GM20431 (cell line): ENCODE measurements around the gene GRK5.
"Not testable (repeated sequence)": the region's sequence is repeated elsewhere in the genome, so short reads cannot be mapped to it uniquely, and the experiment has no call there.

Experiments used
- in situ Hi-C: fragments of 300-500 bp; cut with MseI, MboI; formaldehyde crosslinking; loops from one replicate; pipeline ENCODE4 v1.15.0; 2020; ENCODE audit warnings: low sequenced_read_pairs; ENCODE audit not compliant: unreplicated experiment

Gene GRK5

GRCh38 chr10:119217401-119217800 is 10.0 kb downstream of the GRK5 start:
- in situ Hi-C loops = no loop called here

DNA sequence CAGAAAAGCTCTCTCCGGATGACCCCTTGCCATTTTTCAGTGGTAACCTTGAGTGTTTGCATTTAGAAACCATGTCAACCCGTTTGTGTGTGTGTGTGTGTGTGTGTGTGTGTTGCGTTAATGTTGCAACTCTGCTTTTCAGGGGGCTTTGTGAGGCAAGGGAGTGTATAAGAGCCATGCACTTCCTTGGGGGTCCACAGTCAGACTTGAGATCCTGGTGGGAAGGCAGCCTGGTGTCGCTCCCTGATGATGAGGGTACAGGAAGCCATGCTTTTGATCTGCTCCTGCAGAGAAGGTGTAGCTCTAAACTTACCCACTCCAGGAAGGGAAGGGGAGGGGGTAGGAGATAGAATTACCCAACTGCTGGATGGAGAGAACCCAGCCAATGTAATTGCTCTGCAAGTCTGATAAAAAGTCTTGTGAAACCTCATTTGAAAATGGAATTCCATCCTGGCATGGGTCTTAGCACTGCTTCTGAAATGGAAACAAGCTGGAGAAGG is 10.7 kb downstream of the GRK5 start:
- in situ Hi-C loops = no loop called here

GRCh38 chr10:119219871-119220270 is 12.5 kb downstream of the GRK5 start:
- in situ Hi-C loops = no loop called here

DNA sequence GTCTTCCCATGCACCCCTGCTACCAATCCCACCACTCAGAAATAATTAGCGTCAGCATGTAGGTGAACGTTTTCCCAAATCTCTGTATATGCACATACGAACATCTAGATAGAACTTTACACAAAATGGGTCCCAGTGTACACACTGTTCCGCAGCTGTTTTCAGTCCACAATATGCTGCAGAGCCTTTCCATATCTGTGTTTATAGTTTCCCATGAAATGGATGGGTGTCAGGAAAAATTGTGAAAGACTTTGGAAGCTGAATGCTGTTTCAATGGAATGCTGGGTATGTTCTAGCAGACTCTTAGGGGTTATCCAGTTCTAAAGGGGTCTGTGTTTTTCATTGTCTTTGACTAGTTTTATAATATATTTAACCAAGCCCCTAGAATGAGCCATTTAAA is 13.8 kb downstream of the GRK5 start:
- in situ Hi-C loops = no loop called here

- in situ Hi-C loops = no loop called here
Measured at GRCh38 chr10:119221666-119222065, 14.3 kb downstream of the GRK5 start.

GRCh38 chr10:119222537-119222936 is 15.2 kb downstream of the GRK5 start:
- in situ Hi-C loops = no loop called here

GRCh38 chr10:119222966-119223386 is 15.6 kb downstream of the GRK5 start:
- in situ Hi-C loops = no loop called here

- in situ Hi-C loops = no loop called here
Measured at GRCh38 chr10:119225083-119225658, 17.8 kb downstream of the GRK5 start.

DNA sequence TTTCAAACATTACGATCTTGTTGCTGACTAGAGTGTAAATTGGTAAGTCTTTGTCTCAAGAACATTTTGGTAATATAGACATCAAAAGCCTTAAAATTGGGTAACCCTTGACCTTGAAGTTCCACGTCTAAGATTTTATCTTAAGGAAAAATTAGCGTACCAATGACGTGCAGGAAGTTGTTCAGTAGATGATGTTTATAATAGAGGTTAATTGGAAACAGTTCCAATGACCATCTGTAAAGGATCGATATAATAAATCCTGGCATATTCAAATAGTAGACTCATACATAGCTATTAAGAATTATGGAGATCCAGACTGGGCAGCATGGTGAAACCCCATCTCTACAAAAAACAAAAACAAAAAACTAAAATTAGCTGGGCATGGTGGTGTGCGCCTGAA is 20.5 kb downstream of the GRK5 start:
- in situ Hi-C loops = no loop called here

DNA sequence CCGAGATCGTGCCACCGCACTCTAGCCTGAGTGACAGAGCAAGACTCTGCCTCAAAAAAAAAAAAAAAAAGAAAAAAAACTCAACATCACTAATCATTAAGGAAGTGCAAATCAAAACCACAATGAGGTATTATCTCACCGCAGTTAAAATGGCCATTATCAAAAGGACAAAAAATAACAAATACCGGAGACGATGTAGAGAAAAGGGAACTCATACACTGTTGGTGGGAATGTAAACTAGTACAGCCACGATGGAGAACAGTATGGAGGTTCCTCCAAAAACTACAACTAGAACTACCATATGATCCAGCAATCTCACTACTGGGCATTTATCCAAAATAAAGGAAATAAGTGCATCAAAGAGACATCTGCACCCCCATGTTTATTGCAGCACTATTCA is 24.3 kb downstream of the GRK5 start:
- in situ Hi-C loops = no loop called here

DNA sequence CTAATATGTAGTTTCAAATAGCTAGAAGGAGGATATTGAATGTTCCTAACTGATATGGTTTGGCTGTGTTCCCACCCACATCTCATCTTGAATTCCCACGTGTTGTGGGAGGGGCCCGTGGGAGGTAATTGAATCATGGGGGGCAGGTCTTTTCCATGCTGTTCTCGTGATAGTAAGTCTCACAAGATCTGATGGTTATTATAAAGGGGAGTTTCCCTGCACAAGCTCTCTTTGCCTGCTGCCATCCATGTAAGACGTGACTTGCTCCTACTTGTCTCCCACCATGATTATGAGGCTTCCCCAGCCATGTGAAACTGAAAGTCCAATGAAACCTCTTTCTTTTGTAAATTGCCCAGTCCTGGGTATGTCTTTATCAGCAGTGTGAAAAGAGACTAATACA is 25.1 kb downstream of the GRK5 start:
- in situ Hi-C loops = not testable (repeated sequence)

DNA sequence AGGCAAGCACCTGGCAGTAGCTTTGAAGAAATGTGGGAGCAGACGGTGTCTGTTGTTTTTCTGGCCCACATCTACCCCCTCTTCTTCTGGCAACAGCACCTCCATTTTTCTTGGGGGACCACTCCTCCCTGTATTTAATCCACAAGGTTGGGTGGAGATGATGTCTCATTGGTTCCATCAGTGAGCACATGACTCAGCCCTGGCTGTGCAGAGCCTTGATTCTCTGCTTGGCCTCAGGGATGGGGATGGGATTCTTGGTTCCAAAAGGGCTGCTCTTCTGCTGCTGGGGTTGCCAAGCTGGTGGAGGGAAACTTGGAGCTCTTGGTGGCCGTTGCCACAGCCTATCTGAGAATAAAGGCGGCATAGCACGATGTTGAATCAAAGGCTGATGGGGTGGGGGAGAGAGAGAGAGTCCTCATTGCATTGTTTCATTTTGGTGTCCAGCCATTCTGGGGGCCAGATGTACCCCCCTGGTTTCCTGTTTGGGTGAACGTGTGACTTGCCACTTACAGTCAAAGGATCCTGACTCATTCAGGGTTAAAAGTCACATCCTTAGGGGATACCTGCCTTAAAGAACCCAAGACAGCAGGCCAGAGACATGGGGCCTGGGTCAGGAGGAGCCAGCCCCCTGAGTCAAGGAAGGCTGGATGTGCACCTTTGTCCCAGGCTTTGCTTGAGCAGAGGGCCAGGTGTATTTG is 25.9 kb downstream of the GRK5 start:
- in situ Hi-C loops = no loop called here

DNA sequence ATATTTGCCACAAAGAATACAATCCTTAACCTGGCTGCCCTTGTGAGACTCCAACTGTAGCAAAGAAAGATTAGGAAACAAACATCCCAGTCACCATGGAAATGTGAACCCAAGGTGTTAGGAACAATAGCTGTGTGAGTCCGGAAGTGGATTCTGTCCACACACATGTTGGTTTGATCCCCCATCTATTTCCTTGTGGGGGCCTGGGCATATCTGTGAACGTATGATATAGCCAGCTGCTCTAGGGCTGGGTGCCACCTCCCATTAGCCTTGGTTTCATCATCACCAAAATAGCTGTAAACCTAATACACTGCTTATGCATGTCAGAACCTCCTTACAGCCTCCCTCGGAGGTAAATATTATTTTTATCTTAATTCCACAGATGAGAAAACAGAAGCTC is 26.4 kb downstream of the GRK5 start:
- in situ Hi-C loops = no loop called here

GRCh38 chr10:119235356-119235755 is 28.0 kb downstream of the GRK5 start:
- in situ Hi-C loops = no loop called here

DNA sequence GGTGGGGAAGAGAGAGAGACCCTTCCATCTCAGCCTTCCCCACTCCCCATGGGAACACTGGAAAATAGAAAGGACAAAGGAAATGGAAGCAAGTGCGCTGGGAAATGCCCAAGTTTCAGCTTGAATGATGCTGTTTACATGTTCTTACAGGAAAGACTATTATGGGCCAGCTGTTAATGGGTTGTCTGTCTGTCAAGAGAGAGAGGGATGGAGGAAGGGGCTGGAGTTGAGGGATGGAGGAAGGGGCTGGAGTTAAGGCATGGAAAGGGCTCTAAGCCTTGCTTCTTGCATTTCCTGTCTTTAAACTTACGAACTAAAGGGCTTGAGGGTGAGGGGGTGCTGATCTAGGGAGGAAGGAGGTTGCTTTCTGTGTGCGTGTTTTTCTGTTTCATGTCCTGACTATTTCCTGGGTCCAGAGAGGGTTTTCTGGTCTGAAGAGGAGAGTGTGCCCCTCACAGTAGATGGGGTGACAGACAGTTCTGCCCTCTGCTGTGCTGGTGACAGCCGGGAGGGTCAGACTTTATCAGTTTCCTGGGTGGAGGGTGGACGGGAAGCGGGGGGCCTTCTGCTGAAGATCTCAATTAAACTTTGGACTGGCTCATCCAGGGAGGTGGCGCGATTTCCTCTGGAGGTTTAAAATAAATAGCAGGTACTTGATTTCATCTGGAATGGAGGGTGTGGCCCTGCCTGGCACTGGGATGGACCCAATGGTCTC is 30.5 kb downstream of the GRK5 start:
- in situ Hi-C loops = no loop called here

DNA sequence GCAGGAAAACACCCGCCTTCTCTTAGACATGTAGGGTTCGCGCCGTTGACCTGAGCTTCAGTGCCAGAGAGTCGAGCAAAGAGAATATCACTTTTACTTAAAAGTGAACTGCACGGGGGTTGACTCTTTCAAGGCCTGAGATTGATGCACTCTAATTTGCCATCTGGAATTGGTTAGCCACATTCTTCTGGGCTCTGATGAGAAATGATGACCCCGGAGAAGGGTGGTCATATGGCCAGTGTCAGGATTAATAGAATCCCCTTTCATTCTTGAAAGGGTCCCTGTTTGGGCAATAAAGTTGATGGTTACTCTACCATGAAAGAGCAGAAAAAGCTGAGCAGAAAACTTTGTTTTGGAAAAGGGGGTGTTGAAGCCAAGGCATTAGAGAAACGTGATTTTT is 31.2 kb downstream of the GRK5 start:
- in situ Hi-C loops = no loop called here

DNA sequence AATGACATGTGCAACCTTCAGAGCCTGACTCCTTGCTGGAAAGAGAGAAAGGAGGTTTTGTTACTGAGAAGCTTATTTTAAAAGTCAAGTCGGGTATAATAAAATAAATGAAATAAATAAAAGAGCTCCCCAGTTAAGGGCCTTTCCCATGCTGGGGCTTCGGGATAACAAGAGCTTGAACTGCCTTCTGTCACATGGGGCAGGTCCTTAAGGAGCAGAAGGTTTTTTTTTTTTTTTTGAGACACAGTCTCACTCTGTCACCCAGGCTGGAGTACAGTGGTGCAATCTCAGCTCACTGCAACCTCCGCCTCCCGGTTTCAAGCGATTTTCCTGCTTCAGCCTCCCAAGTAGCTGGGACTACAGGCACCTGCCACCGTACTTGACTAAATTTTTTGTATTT is 31.6 kb downstream of the GRK5 start:
- in situ Hi-C loops = not testable (repeated sequence)

GRCh38 chr10:119239630-119240029 is 32.3 kb downstream of the GRK5 start:
- in situ Hi-C loops = not testable (repeated sequence)

DNA sequence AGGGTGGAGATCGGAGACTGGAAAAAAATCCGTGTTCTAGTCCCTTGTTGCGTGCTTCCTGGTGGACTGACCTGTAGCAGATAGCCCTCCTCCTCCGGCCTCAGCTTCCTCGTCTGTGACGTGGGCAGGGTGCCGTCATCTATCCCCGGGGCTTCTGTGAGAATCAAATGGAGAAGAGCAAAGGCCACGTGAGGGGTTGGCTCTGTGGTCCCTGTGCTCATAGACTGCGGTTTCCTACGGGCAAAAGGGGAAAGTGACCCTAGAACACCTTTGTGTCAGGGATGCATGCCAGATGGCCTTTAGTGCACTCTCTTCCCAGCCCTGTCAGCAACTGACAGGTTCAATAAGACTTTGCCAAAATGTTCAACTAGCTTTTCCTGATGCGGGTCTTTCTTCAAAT is 33.7 kb downstream of the GRK5 start:
- in situ Hi-C loops = no loop called here

GRCh38 chr10:119242186-119242585 is 34.8 kb downstream of the GRK5 start:
- in situ Hi-C loops = no loop called here

DNA sequence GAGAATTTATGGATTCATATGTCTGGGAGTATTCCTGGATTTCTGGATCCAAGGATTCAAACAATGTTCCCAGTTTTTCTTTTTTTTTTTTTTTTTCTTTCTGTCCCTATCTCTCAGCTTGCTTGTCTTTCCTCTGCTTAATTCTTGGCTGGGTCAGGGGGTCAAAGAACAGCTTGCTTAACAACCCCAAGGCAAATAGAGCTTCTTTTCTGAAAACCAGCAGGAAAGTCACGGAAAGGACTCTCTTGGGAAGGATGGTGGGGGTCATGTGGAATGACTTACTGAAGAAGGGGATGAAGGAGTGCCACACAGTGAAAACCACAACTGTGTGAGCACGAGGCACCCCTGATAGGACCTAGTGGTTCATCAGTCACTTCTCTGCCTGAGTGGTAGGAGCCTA is 36.1 kb downstream of the GRK5 start:
- in situ Hi-C loops = no loop called here
